ENCODE data around the gene GLIS1. TPM values are rescaled to one million over a fixed set of nuclear protein-coding genes. Genes with fewer than 3 reads are reported as not detected.
A peak's percentile ranks its signal among the peaks of the same experiment; 100 is the strongest.

Gene GLIS1
- total and polyA plus RNA-seq, 2 donors (not counting 3 experiments of a cell fraction or from before 2014, with no cell fraction given): not detected

- Histone ChIP-seq H3K27ac (ENCODE audit: insufficient read depth, low read depth, low read length) (no peak overlapping the region), H3K36me3 (ENCODE audit: control insufficient read depth in 2 of 2, extremely low read depth in 1 of 2, insufficient read depth in 2 of 2, low read length in 2 of 2) (no peaks in the 10 kb centered on the region), H3K4me2 (ENCODE audit: insufficient read depth, low read length) (no peak overlapping the region), H3K9ac (replicated peaks; ENCODE audit: extremely low read depth, insufficient read depth, low read length) (no peak overlapping the region), H3K4me1 (ENCODE audit: control insufficient read depth, extremely low read depth, insufficient read depth, low read length) (no peaks in the 10 kb centered on the region), H3K27me3 (ENCODE audit: control insufficient read depth in 2 of 2, insufficient read depth in 2 of 2, low read length in 2 of 2) (peaks cover 0 to 2% of the 10 kb centered on the region in 2 experiments), H2AFZ (ENCODE audit: low read depth, low read length) (no peak overlapping the region), H3K79me2 (ENCODE audit: control insufficient read depth, insufficient read depth, low read length) (no peaks in the 10 kb centered on the region), H3K9me3 (replicated peaks; ENCODE audit: control insufficient read depth, insufficient read depth, low read length) (no peaks in the 10 kb centered on the region), H4K20me1 (replicated peaks; ENCODE audit: control insufficient read depth, extremely low read depth, insufficient read depth, low read length) (no peaks in the 10 kb centered on the region), H3K9me1 (replicated peaks; ENCODE audit: control insufficient read depth, extremely low read depth, insufficient read depth, low read length) (no peaks in the 10 kb centered on the region), H3K4me3 (replicated peaks in 1 of 3; ENCODE audit: insufficient read depth in 1 of 3, low read depth in 1 of 3, low read length in 3 of 3) (no peak overlapping the region)
- no TSS peak for BruUV-seq (replicated peaks)
- CTCF ChIA-PET: interaction anchor here (0.8 to 4.0 kb wide), 14 partner anchors 8 to 303 kb away, joined by 3 to 50 read pairs (median 6); no protein-coding TSS in a partner anchor
- DNase-seq (ENCODE audit: low read depth, low spot score) (peak; percentile 49), FAIRE-seq (peak; percentile 83)
- peak; percentile 67 to 73 for TF ChIP-seq CTCF (IDR thresholded peaks at IDR 0.05; ENCODE audit: extremely low read depth in 1 of 2, insufficient read depth in 1 of 2, low read depth in 1 of 2, low read length in 2 of 2)
- TF ChIP-seq FOS (IDR thresholded peaks at IDR 0.05; ENCODE audit: borderline replicate concordance, insufficient read depth, low read length): no peak
- dilution Hi-C loops (cut with MboI; ENCODE audit: extremely low pct_ligation_motif_present, low sequenced_read_pairs): no loop called here
- intact Hi-C loops (cut with micrococcal nuclease): loop anchor here (1.0 kb wide), 3 partner anchors 39 to 284 kb away; no protein-coding TSS in a partner anchor
- POLR2A ChIA-PET: no interaction called here
These were observed 15.7 kb upstream of the GLIS1 start for GRCh38 chr1:53754484-53755312.

- H3K4me1 ChIP-seq (ENCODE audit: control insufficient read depth, extremely low read depth, insufficient read depth, low read length): no peaks in the 10 kb centered on the region
- no peak for TF ChIP-seq CTCF (IDR thresholded peaks at IDR 0.05; ENCODE audit: extremely low read depth in 1 of 2, insufficient read depth in 1 of 2, low read depth in 1 of 2, low read length in 2 of 2)
- no peak for TF ChIP-seq EZH2 (IDR thresholded peaks at IDR 0.05; ENCODE audit: borderline replicate concordance, low read depth, low read length, severe bottlenecking)
- TF ChIP-seq FOS (IDR thresholded peaks at IDR 0.05; ENCODE audit: borderline replicate concordance, insufficient read depth, low read length): no peak
- no peak for TF ChIP-seq POLR2AphosphoS5 (IDR thresholded peaks at IDR 0.05; ENCODE audit: insufficient read depth, low read depth, low read length)
- no peak for TF ChIP-seq GATA2 (IDR thresholded peaks at IDR 0.05; ENCODE audit: insufficient read depth, insufficient read length, low read depth, low read length)
- TF ChIP-seq JUN (IDR thresholded peaks at IDR 0.05; ENCODE audit: borderline replicate concordance, insufficient read depth, insufficient read length, low read depth): no peak
- no peak for TF ChIP-seq POLR2A (IDR thresholded peaks at IDR 0.05; ENCODE audit: low read depth, low read length)
- TF ChIP-seq MAX (IDR thresholded peaks at IDR 0.05; ENCODE audit: insufficient read depth, insufficient read length): no peak
- TF ChIP-seq MYC (IDR thresholded peaks at IDR 0.05; ENCODE audit: low read depth, low read length): no peak
- dilution Hi-C loops (cut with MboI; ENCODE audit: extremely low pct_ligation_motif_present, low sequenced_read_pairs) (no loop called here), intact Hi-C loops (cut with micrococcal nuclease) (no loop called here)
- no TSS peak for BruUV-seq (replicated peaks)
- DNase-seq (ENCODE audit: low read depth, low spot score) (no peak), FAIRE-seq (no peak)
- H3K36me3 ChIP-seq (ENCODE audit: control insufficient read depth in 2 of 2, extremely low read depth in 1 of 2, insufficient read depth in 2 of 2, low read length in 2 of 2): no peaks in the 10 kb centered on the region
- H3K79me2 ChIP-seq (ENCODE audit: control insufficient read depth, insufficient read depth, low read length): no peaks in the 10 kb centered on the region
- H3K4me2 ChIP-seq (ENCODE audit: insufficient read depth, low read length): no peak overlapping the region
- ChIA-PET CTCF (interaction anchor here (1.2 to 4.0 kb wide), 4 partner anchors 35 to 266 kb away, joined by 4 to 50 read pairs (median 19); no protein-coding TSS in a partner anchor), POLR2A (no interaction called here)
- no peak overlapping the region for H2AFZ ChIP-seq (ENCODE audit: low read depth, low read length)
- no peak overlapping the region for H3K4me3 ChIP-seq (replicated peaks in 1 of 3; ENCODE audit: insufficient read depth in 1 of 3, low read depth in 1 of 3, low read length in 3 of 3)
- H3K9me3 ChIP-seq (replicated peaks; ENCODE audit: control insufficient read depth, insufficient read depth, low read length): no peaks in the 10 kb centered on the region
- no peaks in the 10 kb centered on the region for H4K20me1 ChIP-seq (replicated peaks; ENCODE audit: control insufficient read depth, extremely low read depth, insufficient read depth, low read length)
- H3K9me1 ChIP-seq (replicated peaks; ENCODE audit: control insufficient read depth, extremely low read depth, insufficient read depth, low read length): no peaks in the 10 kb centered on the region
- H3K27ac ChIP-seq (ENCODE audit: insufficient read depth, low read depth, low read length): no peak overlapping the region
- no peak overlapping the region for H3K9ac ChIP-seq (replicated peaks; ENCODE audit: extremely low read depth, insufficient read depth, low read length)
- peaks cover under 1 to 4% of the 10 kb centered on the region in 2 experiments for H3K27me3 ChIP-seq (ENCODE audit: control insufficient read depth in 2 of 2, insufficient read depth in 2 of 2, low read length in 2 of 2)
These were observed 13.3 kb upstream of the GLIS1 start for GRCh38 chr1:53752281-53752680.
